Measurements from ENCODE around the gene NUAK1. TPM values are rescaled to one million over a fixed set of nuclear protein-coding genes. Genes with fewer than 3 reads are reported as not detected.

Gene NUAK1
- total and polyA plus RNA-seq, 2 experiments from 2014 or later, result 5.4 to 16.9 TPM

DNA sequence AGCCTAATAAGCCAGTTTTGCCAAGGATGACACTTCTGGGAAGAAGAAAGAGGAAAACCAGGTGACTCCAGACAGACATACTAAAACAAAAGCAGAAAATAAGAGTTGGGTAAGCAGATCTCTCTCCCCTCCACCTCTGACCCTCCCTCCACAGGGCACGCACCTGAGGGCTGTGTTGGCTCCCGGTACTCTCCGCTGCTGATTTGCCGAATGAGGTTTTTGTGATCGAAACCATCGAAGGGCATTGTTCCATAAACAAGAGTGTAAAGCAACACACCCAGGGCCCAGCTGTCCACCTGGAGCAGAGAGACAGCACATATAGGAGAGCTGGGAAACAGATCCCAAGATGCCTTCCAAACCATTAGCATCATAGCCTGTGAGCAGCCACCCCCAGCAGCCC lies 68.1 kb downstream of the NUAK1 start:
- H3K4me2 ChIP-seq, result no peak overlapping the region
- no peaks in the 10 kb centered on the region for H3K27me3 ChIP-seq (ENCODE audit: insufficient read depth)
- H3K4me3 Mint-ChIP-seq, result no peak overlapping the region
- no peak overlapping the region for H3K27ac ChIP-seq (ENCODE audit: low read depth)
- 0 out of 2 replicates have a peak, but pooled peaks cover 1% of the 10 kb centered on the region for H3K9me2 ChIP-seq (ENCODE audit: insufficient read depth)
- H3F3A ChIP-seq (replicated peaks; ENCODE audit: low read depth), result no peaks in the 10 kb centered on the region
- H3K27me3 Mint-ChIP-seq (ENCODE audit: insufficient read depth, low read depth, poor library complexity), result no peaks in the 10 kb centered on the region
- no peaks in the 10 kb centered on the region for H3K79me2 ChIP-seq (replicated peaks; ENCODE audit: insufficient read depth)
- peaks cover 13% of the 10 kb centered on the region; the same call in 2 of the 3 replicates for H3K4me1 Mint-ChIP-seq
- no peak overlapping the region for H3K27ac Mint-ChIP-seq
- H4K20me1 ChIP-seq (replicated peaks; ENCODE audit: insufficient read depth), result peaks cover 4% of the 10 kb centered on the region; the same call in 1 of the 2 replicates
- TF ChIP-seq, protein P1, sequence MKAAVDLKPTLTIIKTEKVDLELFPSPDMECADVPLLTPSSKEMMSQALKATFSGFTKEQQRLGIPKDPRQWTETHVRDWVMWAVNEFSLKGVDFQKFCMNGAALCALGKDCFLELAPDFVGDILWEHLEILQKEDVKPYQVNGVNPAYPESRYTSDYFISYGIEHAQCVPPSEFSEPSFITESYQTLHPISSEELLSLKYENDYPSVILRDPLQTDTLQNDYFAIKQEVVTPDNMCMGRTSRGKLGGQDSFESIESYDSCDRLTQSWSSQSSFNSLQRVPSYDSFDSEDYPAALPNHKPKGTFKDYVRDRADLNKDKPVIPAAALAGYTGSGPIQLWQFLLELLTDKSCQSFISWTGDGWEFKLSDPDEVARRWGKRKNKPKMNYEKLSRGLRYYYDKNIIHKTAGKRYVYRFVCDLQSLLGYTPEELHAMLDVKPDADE (IDR thresholded peaks at IDR 0.05), result no peak
- TF ChIP-seq CREB1 (CRISPR knock-in tag; IDR thresholded peaks at IDR 0.05; ENCODE audit: low read depth) (no peak), JUNB (IDR thresholded peaks at IDR 0.05; ENCODE audit: unreplicated experiment) (no peak), STAT1 (IDR thresholded peaks at IDR 0.05; ENCODE audit: unreplicated experiment) (no peak), ZNF114 (CRISPR knock-in tag; IDR thresholded peaks at IDR 0.05) (no peak), NANOG (IDR thresholded peaks at IDR 0.05; ENCODE audit: borderline replicate concordance) (no peak), EZH2phosphoT487 (IDR thresholded peaks at IDR 0.05; ENCODE audit: unreplicated experiment) (no peak), POLR2AphosphoS5 (IDR thresholded peaks at IDR 0.05; ENCODE audit: low read depth) (no peak), EZH2 (IDR thresholded peaks at IDR 0.05; ENCODE audit: low read depth, unreplicated experiment) (no peak), ZNF331 (CRISPR knock-in tag; IDR thresholded peaks at IDR 0.05; ENCODE audit: low read depth) (no peak)
- TF ChIP-seq, protein P2, sequence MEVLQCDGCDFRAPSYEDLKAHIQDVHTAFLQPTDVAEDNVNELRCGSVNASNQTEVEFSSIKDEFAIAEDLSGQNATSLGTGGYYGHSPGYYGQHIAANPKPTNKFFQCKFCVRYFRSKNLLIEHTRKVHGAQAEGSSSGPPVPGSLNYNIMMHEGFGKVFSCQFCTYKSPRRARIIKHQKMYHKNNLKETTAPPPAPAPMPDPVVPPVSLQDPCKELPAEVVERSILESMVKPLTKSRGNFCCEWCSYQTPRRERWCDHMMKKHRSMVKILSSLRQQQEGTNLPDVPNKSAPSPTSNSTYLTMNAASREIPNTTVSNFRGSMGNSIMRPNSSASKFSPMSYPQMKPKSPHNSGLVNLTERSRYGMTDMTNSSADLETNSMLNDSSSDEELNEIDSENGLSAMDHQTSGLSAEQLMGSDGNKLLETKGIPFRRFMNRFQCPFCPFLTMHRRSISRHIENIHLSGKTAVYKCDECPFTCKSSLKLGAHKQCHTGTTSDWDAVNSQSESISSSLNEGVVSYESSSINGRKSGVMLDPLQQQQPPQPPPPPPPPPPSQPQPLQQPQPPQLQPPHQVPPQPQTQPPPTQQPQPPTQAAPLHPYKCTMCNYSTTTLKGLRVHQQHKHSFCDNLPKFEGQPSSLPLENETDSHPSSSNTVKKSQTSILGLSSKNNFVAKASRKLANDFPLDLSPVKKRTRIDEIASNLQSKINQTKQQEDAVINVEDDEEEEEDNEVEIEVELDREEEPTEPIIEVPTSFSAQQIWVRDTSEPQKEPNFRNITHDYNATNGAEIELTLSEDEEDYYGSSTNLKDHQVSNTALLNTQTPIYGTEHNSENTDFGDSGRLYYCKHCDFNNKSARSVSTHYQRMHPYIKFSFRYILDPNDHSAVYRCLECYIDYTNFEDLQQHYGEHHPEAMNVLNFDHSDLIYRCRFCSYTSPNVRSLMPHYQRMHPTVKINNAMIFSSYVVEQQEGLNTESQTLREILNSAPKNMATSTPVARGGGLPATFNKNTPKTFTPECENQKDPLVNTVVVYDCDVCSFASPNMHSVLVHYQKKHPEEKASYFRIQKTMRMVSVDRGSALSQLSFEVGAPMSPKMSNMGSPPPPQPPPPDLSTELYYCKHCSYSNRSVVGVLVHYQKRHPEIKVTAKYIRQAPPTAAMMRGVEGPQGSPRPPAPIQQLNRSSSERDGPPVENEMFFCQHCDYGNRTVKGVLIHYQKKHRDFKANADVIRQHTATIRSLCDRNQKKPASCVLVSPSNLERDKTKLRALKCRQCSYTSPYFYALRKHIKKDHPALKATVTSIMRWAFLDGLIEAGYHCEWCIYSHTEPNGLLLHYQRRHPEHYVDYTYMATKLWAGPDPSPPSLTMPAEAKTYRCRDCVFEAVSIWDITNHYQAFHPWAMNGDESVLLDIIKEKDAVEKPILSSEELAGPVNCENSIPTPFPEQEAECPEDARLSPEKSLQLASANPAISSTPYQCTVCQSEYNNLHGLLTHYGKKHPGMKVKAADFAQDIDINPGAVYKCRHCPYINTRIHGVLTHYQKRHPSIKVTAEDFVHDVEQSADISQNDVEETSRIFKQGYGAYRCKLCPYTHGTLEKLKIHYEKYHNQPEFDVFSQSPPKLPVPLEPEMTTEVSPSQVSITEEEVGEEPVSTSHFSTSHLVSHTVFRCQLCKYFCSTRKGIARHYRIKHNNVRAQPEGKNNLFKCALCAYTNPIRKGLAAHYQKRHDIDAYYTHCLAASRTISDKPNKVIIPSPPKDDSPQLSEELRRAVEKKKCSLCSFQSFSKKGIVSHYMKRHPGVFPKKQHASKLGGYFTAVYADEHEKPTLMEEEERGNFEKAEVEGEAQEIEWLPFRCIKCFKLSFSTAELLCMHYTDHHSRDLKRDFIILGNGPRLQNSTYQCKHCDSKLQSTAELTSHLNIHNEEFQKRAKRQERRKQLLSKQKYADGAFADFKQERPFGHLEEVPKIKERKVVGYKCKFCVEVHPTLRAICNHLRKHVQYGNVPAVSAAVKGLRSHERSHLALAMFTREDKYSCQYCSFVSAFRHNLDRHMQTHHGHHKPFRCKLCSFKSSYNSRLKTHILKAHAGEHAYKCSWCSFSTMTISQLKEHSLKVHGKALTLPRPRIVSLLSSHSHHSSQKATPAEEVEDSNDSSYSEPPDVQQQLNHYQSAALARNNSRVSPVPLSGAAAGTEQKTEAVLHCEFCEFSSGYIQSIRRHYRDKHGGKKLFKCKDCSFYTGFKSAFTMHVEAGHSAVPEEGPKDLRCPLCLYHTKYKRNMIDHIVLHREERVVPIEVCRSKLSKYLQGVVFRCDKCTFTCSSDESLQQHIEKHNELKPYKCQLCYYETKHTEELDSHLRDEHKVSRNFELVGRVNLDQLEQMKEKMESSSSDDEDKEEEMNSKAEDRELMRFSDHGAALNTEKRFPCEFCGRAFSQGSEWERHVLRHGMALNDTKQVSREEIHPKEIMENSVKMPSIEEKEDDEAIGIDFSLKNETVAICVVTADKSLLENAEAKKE (CRISPR knock-in tag; IDR thresholded peaks at IDR 0.05), result no peak
- TF ChIP-seq, protein P3, sequence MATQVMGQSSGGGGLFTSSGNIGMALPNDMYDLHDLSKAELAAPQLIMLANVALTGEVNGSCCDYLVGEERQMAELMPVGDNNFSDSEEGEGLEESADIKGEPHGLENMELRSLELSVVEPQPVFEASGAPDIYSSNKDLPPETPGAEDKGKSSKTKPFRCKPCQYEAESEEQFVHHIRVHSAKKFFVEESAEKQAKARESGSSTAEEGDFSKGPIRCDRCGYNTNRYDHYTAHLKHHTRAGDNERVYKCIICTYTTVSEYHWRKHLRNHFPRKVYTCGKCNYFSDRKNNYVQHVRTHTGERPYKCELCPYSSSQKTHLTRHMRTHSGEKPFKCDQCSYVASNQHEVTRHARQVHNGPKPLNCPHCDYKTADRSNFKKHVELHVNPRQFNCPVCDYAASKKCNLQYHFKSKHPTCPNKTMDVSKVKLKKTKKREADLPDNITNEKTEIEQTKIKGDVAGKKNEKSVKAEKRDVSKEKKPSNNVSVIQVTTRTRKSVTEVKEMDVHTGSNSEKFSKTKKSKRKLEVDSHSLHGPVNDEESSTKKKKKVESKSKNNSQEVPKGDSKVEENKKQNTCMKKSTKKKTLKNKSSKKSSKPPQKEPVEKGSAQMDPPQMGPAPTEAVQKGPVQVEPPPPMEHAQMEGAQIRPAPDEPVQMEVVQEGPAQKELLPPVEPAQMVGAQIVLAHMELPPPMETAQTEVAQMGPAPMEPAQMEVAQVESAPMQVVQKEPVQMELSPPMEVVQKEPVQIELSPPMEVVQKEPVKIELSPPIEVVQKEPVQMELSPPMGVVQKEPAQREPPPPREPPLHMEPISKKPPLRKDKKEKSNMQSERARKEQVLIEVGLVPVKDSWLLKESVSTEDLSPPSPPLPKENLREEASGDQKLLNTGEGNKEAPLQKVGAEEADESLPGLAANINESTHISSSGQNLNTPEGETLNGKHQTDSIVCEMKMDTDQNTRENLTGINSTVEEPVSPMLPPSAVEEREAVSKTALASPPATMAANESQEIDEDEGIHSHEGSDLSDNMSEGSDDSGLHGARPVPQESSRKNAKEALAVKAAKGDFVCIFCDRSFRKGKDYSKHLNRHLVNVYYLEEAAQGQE (IDR thresholded peaks at IDR 0.05; ENCODE audit: unreplicated experiment), result no peak
- TF ChIP-seq, protein P4, sequence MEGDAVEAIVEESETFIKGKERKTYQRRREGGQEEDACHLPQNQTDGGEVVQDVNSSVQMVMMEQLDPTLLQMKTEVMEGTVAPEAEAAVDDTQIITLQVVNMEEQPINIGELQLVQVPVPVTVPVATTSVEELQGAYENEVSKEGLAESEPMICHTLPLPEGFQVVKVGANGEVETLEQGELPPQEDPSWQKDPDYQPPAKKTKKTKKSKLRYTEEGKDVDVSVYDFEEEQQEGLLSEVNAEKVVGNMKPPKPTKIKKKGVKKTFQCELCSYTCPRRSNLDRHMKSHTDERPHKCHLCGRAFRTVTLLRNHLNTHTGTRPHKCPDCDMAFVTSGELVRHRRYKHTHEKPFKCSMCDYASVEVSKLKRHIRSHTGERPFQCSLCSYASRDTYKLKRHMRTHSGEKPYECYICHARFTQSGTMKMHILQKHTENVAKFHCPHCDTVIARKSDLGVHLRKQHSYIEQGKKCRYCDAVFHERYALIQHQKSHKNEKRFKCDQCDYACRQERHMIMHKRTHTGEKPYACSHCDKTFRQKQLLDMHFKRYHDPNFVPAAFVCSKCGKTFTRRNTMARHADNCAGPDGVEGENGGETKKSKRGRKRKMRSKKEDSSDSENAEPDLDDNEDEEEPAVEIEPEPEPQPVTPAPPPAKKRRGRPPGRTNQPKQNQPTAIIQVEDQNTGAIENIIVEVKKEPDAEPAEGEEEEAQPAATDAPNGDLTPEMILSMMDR (conservative IDR thresholded peaks at IDR 0.05; ENCODE audit: low read depth in 2 of 2), result no peak
- H3K4me1 ChIP-seq (ENCODE audit: insufficient read depth), result no peaks in the 10 kb centered on the region
- peaks cover 9% of the 10 kb centered on the region for H3K36me3 ChIP-seq (ENCODE audit: insufficient read depth)
- H2AFZ ChIP-seq, result no peak overlapping the region
- no peaks in the 10 kb centered on the region for H3K9me3 Mint-ChIP-seq
- H3K36me3 Mint-ChIP-seq (ENCODE audit: low read depth), result peaks cover 32% of the 10 kb centered on the region
- ATAC-seq, result no peak
- H3K4me3 ChIP-seq, result no peak overlapping the region
- no peak for DNase-seq (ENCODE audit: low spot score)

Measured in GM23338 (cell line).